Testis (tissue), 3 donors: ENCODE results near the gene ASB1. TPM values are rescaled to one million over a fixed set of nuclear protein-coding genes. Genes with fewer than 3 reads are reported as not detected.

Source experiments
- DNase-seq: peaks from one replicate; pipeline ENCODE4 v3.0.0-alpha.2; 2019
- H3K27ac ChIP-seq, 2 donors: fragments of 200-600 bp; sonication (generic); one replicate each; pipeline ENCODE4 v1.5.1; 2019
- H3K27me3 ChIP-seq: fragments of 200-600 bp; sonication (generic); one replicate; pipeline ENCODE4 v1.5.1; 2019
- H3K36me3 ChIP-seq: fragments of 200-600 bp; sonication (generic); one replicate; pipeline ENCODE4 v1.5.1; 2017; ENCODE audit warnings: low read depth; ENCODE audit errors: missing control alignments
- H3K4me1 ChIP-seq: fragments of 200-600 bp; sonication (generic); one replicate; pipeline ENCODE4 v1.5.1; 2019
- H3K4me3 ChIP-seq, 2 donors: fragments of 200-600 bp; sonication (generic); one replicate each; pipeline ENCODE4 v1.5.1; 2017 to 2019
- H3K9me3 ChIP-seq: fragments of 200-600 bp; sonication (generic); one replicate; pipeline ENCODE4 v1.5.1; 2017
- POLR2A ChIP-seq: fragments of 450-650 bp; IDR thresholded peaks from one replicate; pipeline ENCODE4 v1.6.1; 2017; ENCODE audit warnings: antibody characterized with exemption, mild to moderate bottlenecking, moderate library complexity
- WGBS, 2 donors: methylation state at CpG; one replicate each; pipeline ENCODE4 v1.1.5; 2018; 5-methylcytosine and 5-hydroxymethylcytosine counted together
- intact Hi-C: fragments of 100-400 bp; cut with DNase I; formaldehyde crosslinking; loops from one replicate; pipeline ENCODE4 v1.15.1; 2023; ENCODE audit warnings: low total_unique reads
- polyA plus RNA-seq: library from polyadenylated mRNA; stranded (reverse); fragments of 350-450 nt; fragmentation: Illumina TruSeq; extraction: RNeasy Lipid Tissue Mini Kit (QIAGEN cat#74804); gene quantifications from one replicate; pipeline ENCODE4 v1.2.3, GENCODE V29; 2014; ENCODE audit warnings: low read depth, low replicate concordance; ENCODE audit not compliant: insufficient read depth
- total RNA-seq, 2 donors: library from RNA; depleted of rRNA; stranded (reverse); fragments of >200 nt; gene quantifications; one replicate each; pipeline ENCODE4 v1.2.3, GENCODE V29; 2016
- TF ChIP-seq, protein P1 (sequence below), 3 experiments: fragments of 450-650 bp in 2 of 3; fragments of 200-600 bp in 1 of 3; sonication (generic) in 1 of 3; IDR thresholded peaks; one replicate each; pipeline ENCODE4 v1.5.1; 2016 to 2019; ENCODE audit warnings: antibody characterized with exemption in 3 of 3, mild to moderate bottlenecking in 2 of 3, moderate library complexity in 1 of 3

ASB1 gene
- total and polyA plus RNA-seq, 3 donors from 2014 or later = 31.4 to 52.5 (median 41.9) TPM

- TF ChIP-seq POLR2A = no peak
- TF ChIP-seq, protein P1, sequence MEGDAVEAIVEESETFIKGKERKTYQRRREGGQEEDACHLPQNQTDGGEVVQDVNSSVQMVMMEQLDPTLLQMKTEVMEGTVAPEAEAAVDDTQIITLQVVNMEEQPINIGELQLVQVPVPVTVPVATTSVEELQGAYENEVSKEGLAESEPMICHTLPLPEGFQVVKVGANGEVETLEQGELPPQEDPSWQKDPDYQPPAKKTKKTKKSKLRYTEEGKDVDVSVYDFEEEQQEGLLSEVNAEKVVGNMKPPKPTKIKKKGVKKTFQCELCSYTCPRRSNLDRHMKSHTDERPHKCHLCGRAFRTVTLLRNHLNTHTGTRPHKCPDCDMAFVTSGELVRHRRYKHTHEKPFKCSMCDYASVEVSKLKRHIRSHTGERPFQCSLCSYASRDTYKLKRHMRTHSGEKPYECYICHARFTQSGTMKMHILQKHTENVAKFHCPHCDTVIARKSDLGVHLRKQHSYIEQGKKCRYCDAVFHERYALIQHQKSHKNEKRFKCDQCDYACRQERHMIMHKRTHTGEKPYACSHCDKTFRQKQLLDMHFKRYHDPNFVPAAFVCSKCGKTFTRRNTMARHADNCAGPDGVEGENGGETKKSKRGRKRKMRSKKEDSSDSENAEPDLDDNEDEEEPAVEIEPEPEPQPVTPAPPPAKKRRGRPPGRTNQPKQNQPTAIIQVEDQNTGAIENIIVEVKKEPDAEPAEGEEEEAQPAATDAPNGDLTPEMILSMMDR (IDR thresholded peaks at IDR 0.05) = no peak
- Histone ChIP-seq H3K4me1 (peaks cover 4% of the 10 kb centered on the region), H3K27me3 (no peaks in the 10 kb centered on the region), H3K36me3 (no peaks in the 10 kb centered on the region), H3K9me3 (no peaks in the 10 kb centered on the region), H3K27ac (no peak overlapping the region), H3K4me3 (no peak overlapping the region)
- intact Hi-C loops = no loop called here
- 85 to 94% methylated on average over 6 of the region's 6 CpGs for WGBS, 2 donors
- no peak for DNase-seq
These were observed 35.2 kb downstream of the ASB1 start for GRCh38 chr2:238461916-238462315.

DNA sequence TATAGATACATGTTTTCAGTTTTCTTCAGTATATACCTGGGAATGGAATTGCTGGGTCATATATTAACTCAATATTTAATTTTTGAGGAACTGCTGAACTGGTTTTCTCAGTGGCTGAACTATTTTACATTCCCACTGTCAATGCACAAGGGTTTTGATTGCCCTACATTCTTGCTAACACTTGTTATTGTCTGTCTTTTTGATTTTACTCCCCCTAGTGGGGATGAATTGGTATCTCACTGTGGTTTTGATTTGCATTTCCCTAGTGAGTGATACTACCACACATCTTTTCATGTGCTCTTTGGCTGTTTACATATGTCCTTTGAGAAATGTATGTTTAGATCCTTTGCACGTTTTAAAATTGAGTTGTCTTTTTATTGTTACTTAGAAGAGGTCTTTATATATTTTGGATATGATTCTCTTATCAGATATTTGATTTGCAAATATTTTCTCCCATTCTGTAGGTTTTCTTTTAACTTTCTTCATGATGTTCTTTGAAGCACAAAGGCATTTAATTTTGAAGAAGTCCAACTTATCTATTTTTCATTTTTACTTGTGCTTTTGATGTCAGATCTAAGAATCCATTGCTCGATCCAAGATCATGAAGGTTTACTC lies 36.2 kb downstream of the ASB1 start:
- no peak for TF ChIP-seq POLR2A
- TF ChIP-seq, protein P1 (IDR thresholded peaks at IDR 0.05) = peak; percentile 47 to 65 (median 61)
- no peaks in the 10 kb centered on the region for H3K27me3 ChIP-seq
- no peak for DNase-seq
- no peaks in the 10 kb centered on the region for H3K36me3 ChIP-seq
- no peak overlapping the region for H3K4me3 ChIP-seq
- peaks cover 4% of the 10 kb centered on the region for H3K4me1 ChIP-seq
- no peak overlapping the region for H3K27ac ChIP-seq
- no peaks in the 10 kb centered on the region for H3K9me3 ChIP-seq
- intact Hi-C loops = no loop called here
- WGBS, 2 donors = 59 to 81% methylated on average over 2 of the region's 2 CpGs

DNA sequence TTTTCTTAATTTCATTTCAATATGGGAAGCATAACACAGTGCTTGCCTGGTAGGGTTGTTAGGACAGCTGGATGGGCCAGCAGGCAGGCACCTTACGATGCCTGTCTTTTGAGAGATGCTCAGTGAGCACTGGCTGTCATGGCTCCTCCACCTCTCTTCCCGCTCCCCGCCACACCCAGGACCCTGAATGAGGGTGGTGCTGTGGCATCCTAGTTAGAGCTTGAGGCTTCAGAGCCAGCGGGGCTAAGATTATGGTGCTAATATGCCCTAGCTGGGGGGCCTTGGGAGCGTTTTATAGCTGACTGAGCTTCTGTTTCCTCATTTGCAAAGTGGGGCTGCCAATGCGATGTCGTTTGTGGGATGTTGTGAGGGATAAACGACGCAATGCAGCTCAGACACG lies 37.7 kb downstream of the ASB1 start:
- intact Hi-C loops = no loop called here
- no peaks in the 10 kb centered on the region for H3K27me3 ChIP-seq
- H3K4me3 ChIP-seq = no peak overlapping the region
- WGBS, 2 donors = 91 to 96% methylated on average over 10 of the region's 10 CpGs
- H3K4me1 ChIP-seq = peaks cover 2% of the 10 kb centered on the region
- no peaks in the 10 kb centered on the region for H3K9me3 ChIP-seq
- DNase-seq = no peak
- H3K27ac ChIP-seq = no peak overlapping the region
- H3K36me3 ChIP-seq = no peaks in the 10 kb centered on the region
- TF ChIP-seq, protein P1 (IDR thresholded peaks at IDR 0.05) = no peak
- TF ChIP-seq POLR2A = no peak

DNA sequence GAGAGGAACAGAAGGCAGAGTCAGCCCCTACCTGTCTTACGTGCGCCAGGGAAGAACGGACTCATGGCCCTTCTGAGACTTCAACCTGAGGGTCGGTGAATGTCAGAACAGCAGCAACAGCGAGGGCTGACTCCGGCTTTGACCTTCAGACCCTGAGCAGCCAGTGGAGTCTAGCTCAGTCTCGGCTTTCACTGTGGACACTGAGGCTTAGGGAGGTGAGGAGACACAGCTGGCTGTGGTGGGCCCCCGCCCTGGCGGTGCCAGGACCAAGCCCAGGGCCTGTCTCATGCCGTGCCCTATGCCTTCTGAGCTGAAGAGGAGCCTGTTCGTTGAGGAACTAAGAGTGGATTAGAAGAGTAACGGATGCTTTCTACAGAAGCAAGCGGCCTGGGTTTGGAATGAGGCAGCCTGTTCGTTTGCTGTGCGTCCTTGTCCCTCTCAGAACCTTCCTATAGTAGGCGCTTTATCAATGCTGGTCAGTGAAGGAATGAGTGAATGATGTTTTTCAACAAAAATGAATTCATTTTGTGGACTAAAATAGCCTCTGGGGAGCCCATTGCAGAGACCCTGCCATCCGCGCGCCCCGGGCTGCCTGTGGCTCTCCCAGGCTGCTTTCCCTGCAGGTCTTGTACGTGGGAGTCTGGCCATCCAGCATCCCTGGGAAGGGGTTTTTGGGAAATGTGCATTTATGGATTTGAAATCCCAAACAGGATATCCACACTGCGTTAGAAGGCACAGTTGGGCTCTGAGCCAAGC lies 38.9 kb downstream of the ASB1 start:
- Histone ChIP-seq H3K4me3 (no peak overlapping the region), H3K9me3 (no peaks in the 10 kb centered on the region), H3K27me3 (no peaks in the 10 kb centered on the region), H3K36me3 (no peaks in the 10 kb centered on the region), H3K4me1 (no peaks in the 10 kb centered on the region), H3K27ac (no peak overlapping the region)
- TF ChIP-seq POLR2A = no peak
- TF ChIP-seq, protein P1 (IDR thresholded peaks at IDR 0.05) = no peak
- WGBS, 2 donors = 91 to 94% methylated on average over 17 to 22 of the region's 22 CpGs
- DNase-seq = peak; percentile 6
- intact Hi-C loops = no loop called here
